ENCODE data around the gene RTP3.
"Not testable (repeated sequence)": the region's sequence is repeated elsewhere in the genome, so short reads cannot be mapped to it uniquely, and the experiment has no call there.

RTP3 gene

DNA sequence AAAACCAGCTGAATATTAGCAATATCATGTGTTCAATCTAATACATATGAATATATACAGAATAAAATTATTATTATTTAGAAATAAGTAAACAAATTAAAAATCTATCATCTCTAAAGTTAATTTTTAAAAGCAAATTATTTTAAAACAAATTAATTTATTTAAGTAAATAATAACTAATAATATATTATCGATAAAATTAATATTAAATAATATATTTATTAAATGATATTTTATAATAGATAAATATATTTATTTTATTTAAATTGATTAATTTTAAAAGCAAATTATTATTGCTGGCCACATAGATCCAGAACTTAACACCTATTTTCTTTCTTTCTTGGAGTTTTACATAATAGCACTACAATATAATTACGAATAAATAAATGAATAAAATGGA, 22.2 kb downstream of the RTP3 start:
- DNase-seq (ENCODE audit: low spot score): no peak

GRCh38 chr3:46520531-46520930, 22.8 kb downstream of the RTP3 start:
- no peak for DNase-seq (ENCODE audit: low spot score)

DNA sequence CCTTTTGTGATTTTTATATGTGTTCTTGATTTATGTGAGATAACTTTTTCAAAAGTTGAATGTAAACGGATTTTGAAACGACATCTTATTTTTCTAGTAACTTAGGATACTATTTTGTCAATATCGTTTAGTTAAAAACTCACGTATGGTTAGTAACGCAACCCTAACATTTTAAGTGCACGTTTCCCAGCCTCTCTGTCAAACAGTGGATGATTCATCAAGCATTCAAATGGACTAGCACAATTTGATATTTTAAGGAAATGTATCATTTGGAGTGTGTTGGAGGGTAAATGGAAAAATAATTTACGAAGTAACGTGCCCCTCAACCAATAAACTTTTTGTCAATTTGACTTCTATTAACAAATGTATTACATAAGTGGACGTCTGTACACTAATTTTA, 23.3 kb downstream of the RTP3 start:
- no peak for DNase-seq (ENCODE audit: low spot score)

- not testable (repeated sequence) for DNase-seq (ENCODE audit: low spot score)
Measured at GRCh38 chr3:46522201-46522600, 24.4 kb downstream of the RTP3 start.

DNA sequence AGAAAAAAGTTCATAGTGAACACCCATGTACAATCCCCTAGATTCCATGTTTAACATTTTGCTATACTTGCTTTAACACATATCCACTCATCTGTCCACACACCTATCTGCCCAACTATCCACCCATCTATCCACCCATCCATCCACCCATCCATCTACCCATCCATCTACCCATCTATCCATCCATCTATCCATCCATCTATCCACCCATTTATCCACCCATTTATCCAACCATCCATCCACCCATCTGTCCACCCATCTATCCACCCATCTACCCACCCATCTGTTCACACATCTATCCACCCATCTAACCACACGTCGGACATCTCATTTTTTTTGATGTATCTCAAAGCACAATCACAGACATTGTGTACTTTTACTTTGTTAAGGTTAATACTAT, 25.8 kb downstream of the RTP3 start:
- DNase-seq (ENCODE audit: low spot score): no peak

DNA sequence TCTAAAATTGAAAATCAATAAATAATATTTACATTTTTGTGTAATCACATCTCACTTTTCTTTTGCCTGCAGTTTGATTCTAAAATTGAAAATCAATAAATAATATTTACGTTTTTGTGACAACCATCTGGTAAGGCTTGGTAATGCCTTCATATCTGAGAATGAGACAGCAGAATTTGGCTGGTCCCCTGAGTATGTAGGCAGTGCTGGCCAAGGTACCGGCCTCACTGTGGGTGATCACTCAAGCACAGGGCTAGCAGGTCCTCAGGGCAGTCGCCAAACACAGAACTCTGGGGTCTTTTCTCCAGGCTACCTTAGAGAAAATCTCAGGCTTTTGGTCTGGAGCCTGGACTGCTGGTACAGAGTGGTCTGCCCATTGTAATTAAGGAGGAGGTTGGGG, 26.2 kb downstream of the RTP3 start:
- DNase-seq (ENCODE audit: low spot score): no peak

GRCh38 chr3:46524832-46525231, 27.1 kb downstream of the RTP3 start:
- no peak for DNase-seq (ENCODE audit: low spot score)

- no peak for DNase-seq (ENCODE audit: low spot score)
Measured at GRCh38 chr3:46527239-46527638, 29.5 kb downstream of the RTP3 start.

- DNase-seq (ENCODE audit: low spot score): no peak
Measured at GRCh38 chr3:46533091-46533490, 35.3 kb downstream of the RTP3 start.

- no peak for DNase-seq (ENCODE audit: low spot score)
Measured at GRCh38 chr3:46535746-46536145, 38.0 kb downstream of the RTP3 start.

GRCh38 chr3:46536758-46537157, 39.0 kb downstream of the RTP3 start:
- DNase-seq (ENCODE audit: low spot score): no peak

- no peak for DNase-seq (ENCODE audit: low spot score)
Measured at GRCh38 chr3:46537316-46537715, 39.5 kb downstream of the RTP3 start.

DNA sequence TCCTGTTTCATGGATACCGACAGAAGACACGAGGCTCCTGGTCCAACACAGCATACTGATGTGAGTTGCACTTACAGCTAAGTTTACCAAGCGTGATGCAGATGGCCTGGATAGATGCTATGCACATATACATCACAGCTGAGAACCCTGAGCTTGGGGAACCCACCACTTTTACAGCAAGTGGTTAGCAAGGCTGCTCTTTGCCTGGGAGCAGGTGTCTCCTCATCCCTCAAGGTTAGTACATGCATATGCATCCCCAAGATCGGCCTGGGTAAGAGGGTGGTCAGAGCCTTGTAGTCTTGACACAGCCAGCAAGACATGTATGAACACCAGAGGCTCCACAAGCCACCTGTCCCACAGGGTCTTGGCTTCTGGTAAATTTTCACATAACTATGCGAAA, 40.0 kb downstream of the RTP3 start:
- DNase-seq (ENCODE audit: low spot score): no peak

DNA sequence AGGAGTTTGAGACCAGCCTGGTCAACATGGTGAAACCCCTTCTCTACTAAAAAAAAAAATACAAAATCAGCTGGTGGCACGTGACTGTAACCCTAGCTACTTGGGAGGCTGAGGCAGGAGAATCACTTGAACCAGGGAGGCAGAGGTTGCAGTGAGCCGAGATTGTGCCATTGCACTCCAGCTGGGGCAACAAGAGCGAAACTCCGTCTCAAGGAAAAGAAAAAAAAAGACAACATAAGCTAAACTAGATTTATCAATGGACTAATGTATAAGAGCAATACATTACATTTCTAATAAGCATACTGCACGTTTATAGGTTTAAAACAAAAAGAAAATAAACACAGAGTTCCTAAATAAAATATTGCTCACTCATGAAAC, 40.6 kb downstream of the RTP3 start:
- DNase-seq (ENCODE audit: low spot score): not testable (repeated sequence)

DNA sequence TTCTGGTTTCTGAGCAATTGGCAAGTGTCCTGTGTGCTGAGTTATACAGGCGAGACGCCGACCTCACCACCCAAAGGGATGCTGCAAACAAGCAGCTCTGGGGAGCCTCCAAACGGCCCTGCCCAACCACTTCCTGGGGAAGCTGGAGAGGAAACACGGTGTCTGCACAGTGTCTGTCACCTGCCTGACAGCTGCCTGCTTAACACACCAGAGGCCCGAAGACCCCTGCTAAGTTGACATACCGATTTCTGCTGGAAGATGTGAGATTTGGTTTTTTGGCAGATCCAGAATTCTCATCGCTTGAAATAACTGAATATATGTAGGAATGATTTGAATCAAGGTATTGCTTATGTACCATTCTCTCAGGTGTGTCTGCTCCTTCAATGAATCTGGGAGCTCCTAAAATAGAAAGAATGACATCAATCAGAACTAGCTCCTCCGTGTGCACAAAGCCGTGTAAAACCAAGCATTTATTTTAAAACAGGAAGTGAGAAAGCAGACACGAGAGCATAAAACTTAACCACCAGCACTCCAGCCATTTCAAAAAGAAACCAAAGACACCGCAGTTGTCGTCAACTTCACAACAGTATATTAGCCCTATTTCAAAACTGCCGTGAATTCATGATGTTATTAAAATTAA, 41.1 kb downstream of the RTP3 start:
- DNase-seq (ENCODE audit: low spot score): peak; percentile 73

GRCh38 chr3:46539443-46540005, 41.7 kb downstream of the RTP3 start:
- no peak for DNase-seq (ENCODE audit: low spot score)

GRCh38 chr3:46540550-46540949, 42.8 kb downstream of the RTP3 start:
- no peak for DNase-seq (ENCODE audit: low spot score)

DNA sequence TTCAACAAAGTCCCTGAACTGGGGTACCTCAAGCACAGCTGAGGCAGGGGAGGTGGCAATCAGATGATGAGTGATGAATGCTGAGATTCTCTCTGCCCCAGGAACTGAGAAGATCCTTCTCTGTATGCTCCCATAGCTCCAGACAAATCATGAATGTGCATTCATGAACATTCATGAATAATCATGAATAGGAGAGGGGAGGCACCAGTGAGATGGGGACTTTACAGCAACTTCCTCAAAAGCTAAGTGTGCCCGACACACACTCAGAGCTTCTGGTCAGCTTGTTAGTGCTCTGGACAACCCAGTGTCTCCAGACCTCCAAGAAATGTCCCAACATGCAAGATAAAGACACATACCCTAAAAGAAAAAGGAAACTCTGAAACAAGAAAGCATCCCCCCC, 44.1 kb downstream of the RTP3 start:
- peak; percentile 17 for DNase-seq (ENCODE audit: low spot score)

DNA sequence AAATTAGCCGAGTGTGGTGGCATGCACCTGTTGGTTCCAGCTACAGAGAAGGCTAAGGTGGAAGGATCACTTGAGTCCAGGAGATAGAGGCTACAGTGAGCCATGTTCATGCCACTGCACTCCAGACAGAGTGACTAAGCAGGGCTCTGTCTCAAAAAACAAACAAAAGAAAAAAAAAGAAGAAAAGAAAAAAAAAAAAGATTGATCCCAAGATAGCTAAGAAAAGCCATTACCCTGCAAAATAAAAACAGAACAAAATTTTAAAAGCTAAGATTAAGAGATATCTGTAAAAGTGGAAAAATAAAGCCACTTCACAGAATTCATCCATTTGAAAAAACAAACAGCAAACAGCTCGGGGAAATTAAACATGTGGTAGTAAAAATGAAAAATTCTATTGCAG, 44.6 kb downstream of the RTP3 start:
- no peak for DNase-seq (ENCODE audit: low spot score)

DNA sequence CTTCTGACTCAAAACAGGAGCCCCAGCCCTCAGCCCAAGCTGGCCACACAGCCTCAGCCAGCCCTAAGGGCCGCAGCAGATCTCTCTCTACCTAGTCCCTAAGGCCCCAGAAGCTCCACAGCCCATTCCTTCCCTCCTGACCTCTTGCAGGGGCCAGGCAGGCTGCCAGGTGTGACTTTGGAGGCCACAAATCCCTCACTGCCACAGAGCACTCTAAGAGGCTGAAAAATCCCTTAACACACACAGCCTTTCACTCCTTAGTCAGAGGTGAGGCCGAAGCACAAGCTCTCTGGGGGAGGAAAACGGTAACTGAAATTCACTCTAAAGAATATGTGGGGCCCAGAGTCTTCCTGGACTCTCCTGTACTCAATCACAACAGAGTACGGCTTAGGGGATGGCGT, 45.0 kb downstream of the RTP3 start:
- no peak for DNase-seq (ENCODE audit: low spot score)

DNA sequence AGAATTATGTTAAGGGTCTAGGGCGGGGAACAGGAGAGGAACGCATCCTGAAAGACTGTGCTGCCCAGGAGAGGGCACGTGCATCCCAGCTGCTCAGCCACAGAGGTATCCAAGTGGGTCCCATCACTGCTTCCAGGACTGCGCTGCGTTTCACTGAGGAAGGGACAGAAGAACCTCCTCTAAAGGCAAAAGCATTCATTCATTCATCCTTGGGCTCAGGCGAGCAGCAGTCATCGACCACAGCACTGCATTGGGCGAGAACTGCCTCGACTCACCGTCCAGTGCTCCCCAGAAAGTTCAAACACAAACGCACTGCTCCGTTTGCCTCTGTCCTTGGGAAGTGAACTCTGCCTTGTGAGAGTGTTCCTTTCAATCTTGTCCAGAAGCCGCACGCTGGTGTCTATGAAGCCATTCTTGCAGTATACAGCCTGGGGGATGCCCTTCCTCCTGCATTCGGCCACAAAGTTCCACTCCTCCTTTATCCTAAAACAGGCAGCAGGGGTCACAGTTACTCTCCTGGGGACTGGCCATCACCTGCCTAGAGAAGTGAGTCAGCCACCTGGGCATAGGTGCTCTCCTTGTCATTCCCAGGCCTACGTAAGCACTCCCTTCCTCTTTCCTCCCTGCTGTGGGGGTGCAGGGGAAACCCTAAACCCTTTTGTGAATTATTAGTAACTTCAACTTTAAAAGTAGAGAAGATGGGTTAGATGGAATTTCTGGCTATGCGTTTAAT, 47.2 kb downstream of the RTP3 start:
- no peak for DNase-seq (ENCODE audit: low spot score)

GRCh38 chr3:46545818-46546630, 48.2 kb downstream of the RTP3 start:
- DNase-seq (ENCODE audit: low spot score): no peak

DNA sequence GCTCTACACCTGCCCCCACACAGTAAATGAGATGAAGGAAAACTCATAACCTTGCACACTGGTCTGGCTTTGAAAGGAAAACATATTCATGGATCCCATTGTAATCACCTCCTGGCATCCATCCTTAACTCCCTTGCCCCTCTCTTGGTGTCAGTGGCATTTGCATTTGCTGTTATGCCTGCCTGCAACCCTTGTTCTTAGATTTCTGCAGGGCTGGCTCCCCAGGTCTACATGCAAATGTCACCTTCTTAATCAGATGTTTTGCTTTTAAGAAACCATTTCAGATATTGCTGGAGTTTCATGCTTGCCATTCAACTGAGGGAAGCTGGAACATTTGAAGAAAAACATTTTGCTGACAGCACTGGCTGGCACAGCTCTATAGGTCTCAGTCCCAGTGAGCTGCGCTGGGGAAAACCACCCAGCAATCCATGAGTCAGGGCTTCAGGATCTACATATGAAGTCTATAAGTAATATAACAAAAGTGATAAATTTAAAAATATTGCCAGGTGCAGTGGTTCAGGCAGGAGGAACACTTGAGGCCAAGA, 49.2 kb downstream of the RTP3 start:
- no peak for DNase-seq (ENCODE audit: low spot score)
